GM18858 (cell line): ENCODE results near the gene PSEN1.
"Not testable (repeated sequence)": the region's sequence is repeated elsewhere in the genome, so short reads cannot be mapped to it uniquely, and the experiment has no call there.

Experiments
- ATAC-seq: cut with Tn5 transposase; IDR thresholded peaks from one replicate; pipeline ENCODE4 v1.9.1; 2021; ENCODE audit not compliant: unreplicated experiment

PSEN1 gene

GRCh38 chr14:73162251-73162650, 25.9 kb downstream of the PSEN1 start:
- no peak for ATAC-seq

DNA sequence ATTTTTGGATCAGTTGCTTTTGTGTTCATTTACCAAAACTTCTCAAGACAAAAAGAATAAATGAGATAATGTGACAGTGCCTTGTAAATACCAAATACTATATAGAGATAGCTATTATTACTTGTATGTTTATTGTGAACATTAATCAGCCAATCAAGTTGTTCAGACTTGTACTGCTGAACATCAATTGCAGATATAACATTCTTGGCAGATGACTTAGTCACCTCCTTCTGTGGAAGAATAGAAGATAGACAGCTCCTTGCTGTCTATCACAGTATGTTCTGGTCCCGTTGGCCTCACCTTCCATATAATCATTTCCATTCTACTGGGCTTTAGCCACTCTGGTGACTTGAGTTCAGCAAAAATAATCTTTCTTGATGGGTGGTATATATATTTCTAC, 30.1 kb downstream of the PSEN1 start:
- ATAC-seq = no peak

GRCh38 chr14:73167727-73168126, 31.4 kb downstream of the PSEN1 start:
- no peak for ATAC-seq

- ATAC-seq = no peak
These were observed 32.0 kb downstream of the PSEN1 start for GRCh38 chr14:73168274-73168673.

DNA sequence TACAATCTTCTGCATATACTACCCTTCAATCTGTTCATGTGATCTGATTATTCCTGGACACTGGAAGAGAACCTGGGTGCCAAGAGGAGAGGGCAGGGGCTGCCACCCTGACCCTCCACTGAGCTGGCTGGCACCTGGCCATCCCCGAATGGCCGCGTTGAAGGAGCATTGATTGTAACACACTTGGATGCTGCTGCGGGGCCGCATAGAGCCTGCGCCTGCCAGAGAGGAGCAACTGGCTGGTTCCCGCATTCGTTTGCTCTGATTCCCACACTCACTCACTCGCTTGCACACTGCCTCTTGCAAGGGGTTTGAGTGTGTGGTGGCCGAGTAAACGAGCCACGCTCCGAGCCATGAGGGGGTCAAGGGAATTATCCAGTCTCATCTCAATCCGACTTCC, 32.4 kb downstream of the PSEN1 start:
- ATAC-seq = no peak

- ATAC-seq = not testable (repeated sequence)
These were observed 33.5 kb downstream of the PSEN1 start for GRCh38 chr14:73169855-73170254.

DNA sequence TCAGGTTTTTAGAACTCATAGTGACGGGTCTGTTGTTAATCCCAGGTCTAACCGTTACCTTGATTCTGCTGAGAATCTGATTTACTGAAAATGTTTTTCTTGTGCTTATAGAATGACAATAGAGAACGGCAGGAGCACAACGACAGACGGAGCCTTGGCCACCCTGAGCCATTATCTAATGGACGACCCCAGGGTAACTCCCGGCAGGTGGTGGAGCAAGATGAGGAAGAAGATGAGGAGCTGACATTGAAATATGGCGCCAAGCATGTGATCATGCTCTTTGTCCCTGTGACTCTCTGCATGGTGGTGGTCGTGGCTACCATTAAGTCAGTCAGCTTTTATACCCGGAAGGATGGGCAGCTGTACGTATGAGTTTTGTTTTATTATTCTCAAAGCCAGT, 34.4 kb downstream of the PSEN1 start:
- no peak for ATAC-seq

- ATAC-seq = no peak
These were observed 36.2 kb downstream of the PSEN1 start for GRCh38 chr14:73172500-73172899.

GRCh38 chr14:73173092-73173735, 36.9 kb downstream of the PSEN1 start:
- ATAC-seq = no peak

GRCh38 chr14:73176685-73177084, 40.4 kb downstream of the PSEN1 start:
- no peak for ATAC-seq

DNA sequence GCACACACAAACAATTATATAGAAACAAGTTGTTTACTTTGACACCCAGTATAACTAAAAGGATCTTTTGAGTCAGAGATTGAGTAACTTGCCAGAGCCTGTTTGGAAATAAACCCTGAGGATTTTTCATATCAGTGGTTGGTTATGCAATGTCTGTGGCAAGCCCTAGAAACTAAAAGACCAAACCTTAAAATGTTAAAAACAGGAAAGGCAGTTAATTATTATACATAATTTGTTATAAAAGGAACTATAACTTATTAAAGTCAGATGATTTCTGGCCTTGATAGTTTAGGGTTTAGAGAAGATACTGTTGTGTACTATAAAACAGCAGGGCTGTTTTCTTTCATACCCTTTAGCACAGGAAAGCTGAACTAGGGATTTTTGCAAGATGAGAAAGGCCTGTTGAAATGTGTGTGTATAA, 44.1 kb downstream of the PSEN1 start:
- ATAC-seq = no peak

GRCh38 chr14:73180969-73181368, 44.7 kb downstream of the PSEN1 start:
- not testable (repeated sequence) for ATAC-seq

DNA sequence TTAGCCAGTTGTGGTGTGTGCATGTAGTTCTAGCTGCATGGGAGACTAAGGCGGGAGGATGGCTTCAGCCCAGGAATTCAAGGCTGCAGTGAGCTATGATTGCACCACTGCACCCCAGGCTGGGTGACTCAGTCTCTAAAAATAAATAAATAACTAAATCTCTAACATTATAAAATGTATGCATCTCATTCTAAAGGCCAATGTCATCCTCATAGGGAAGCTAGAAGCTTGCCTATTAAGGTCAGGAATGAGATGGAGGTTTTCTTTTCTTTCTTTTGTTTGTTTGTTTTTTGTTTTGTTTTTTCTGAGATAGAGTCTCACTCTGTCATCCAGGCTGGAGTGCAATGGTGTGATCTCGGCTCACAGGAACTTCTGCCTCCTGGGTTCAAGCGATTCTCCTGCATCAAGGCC, 52.2 kb downstream of the PSEN1 start:
- no peak for ATAC-seq

DNA sequence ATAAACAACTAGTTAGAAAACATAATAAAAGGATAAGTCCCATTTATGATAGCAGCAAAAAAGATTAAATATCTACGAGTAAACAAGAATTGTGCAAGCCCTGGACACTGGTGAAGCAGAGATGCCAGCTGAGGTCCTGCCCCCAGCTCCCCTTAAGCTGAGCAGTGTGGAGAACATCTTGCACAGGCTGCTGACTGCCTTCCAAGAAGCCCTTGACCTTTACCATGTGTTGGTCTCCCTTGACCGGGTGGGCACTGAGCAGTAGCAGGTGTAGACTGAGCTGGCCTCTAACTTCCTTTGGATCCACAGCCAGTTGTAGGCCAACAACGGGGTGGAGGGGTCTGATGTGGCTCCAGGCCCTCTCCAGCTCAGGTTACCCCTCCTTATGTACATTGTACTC, 53.3 kb downstream of the PSEN1 start:
- no peak for ATAC-seq

GRCh38 chr14:73191441-73191840, 55.1 kb downstream of the PSEN1 start:
- ATAC-seq = no peak

- ATAC-seq = not testable (repeated sequence)
These were observed 58.0 kb downstream of the PSEN1 start for GRCh38 chr14:73194306-73194705.

- no peak for ATAC-seq
These were observed 61.9 kb downstream of the PSEN1 start for GRCh38 chr14:73198253-73198652.

GRCh38 chr14:73203527-73203926, 67.2 kb downstream of the PSEN1 start:
- no peak for ATAC-seq

DNA sequence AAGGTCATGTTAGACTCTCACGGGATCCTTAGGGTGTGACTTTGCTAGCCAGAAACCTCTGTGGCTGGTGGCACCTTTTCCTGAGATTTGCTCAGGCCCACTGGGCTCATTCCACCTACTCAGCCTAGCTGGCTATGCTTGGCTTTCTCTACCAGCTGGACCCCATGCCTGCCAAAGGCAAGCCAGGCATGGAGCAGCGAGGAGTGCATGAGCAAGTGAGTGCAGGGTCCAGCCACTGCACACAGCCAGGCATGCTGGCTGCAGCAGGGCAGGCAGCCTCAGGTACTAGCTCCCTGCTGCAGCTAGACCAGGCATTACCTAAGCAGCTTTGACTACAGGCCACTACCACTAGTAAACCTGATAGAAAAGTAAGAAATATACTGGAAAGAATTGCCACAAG, 71.3 kb downstream of the PSEN1 start:
- no peak for ATAC-seq

- no peak for ATAC-seq
These were observed 72.1 kb downstream of the PSEN1 start for GRCh38 chr14:73208390-73208789.

GRCh38 chr14:73208846-73209245, 72.5 kb downstream of the PSEN1 start:
- ATAC-seq = no peak

GRCh38 chr14:73209953-73210352, 73.6 kb downstream of the PSEN1 start:
- ATAC-seq = no peak

DNA sequence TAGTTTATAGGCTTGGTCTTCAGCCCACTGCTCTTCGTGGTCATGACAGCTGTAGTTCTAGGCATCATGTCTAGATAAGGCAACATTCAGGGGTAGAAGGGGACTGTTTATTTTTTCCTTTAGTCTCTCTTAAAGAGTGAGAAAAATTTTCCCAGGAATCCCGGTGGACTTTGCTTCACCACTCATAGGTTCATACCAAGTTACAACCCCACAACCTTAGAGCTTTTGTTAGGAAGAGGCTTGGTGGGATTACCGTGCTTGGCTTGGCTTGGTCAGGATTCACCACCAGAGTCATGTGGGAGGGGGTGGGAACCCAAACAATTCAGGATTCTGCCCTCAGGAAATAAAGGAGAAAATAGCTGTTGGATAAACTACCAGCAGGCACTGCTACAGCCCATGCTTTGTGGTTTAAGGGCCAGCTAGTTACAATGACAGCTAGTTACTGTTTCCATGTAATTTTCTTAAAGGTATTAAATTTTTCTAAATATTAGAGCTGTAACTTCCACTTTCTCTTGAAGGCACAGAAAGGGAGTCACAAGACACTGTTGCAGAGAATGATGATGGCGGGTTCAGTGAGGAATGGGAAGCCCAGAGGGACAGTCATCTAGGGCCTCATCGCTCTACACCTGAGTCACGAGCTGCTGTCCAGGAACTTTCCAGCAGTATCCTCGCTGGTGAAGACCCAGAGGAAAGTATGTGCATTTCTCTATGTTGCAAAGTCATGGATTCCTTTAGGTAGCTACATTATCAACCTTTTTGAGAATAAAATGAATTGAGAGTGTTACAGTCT, 75.1 kb downstream of the PSEN1 start:
- no peak for ATAC-seq
